ENCODE results near the gene CCP110.
"Not testable (repeated sequence)": the region's sequence is repeated elsewhere in the genome, so short reads cannot be mapped to it uniquely, and the experiment has no call there.

Gene CCP110

DNA sequence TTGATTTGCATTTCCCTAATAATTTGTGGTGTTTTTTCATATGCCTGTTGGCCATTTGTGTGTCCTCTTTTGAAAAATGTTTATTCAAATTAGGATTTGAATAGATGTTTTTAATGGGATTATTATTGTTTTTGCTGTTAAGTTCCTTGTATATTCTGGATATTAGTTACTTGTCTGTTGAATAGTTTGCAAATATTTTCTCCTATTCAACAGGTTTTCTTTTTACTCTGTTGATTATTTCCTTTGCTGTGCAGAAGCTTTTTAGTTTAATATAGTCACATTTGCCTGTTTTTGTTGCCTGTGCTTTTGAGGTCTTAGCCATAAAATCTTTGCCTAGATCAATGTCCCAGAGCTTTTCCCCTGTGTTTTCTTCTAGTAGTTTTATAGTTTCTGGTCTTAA is 11.4 kb upstream of the CCP110 start:
- FAIRE-seq: no peak

GRCh38 chr16:19513377-19514053 is 10.2 kb upstream of the CCP110 start:
- FAIRE-seq: no peak

- FAIRE-seq: no peak
Observed at GRCh38 chr16:19515757-19516156, 8.0 kb upstream of the CCP110 start.

GRCh38 chr16:19517424-19518089 is 6.2 kb upstream of the CCP110 start:
- FAIRE-seq: no peak

DNA sequence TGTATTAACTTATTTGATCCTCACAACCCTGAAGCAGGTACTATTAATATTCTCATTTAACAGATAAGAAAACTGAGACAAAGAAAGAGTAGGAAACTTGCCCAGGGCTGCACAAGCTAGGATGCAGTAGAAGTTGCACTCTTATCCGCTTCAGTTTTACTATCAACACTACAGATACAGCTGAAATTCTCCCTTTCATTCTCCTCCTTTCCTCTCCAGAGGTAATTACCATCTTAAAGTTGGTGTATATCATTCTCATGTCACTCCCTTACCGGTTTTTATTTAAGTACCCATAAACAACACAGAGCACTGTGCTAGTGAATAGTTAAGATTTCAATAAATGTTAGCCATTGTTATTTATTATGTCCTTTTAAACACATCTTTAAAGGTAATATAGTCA is 5.4 kb upstream of the CCP110 start:
- no peak for FAIRE-seq

GRCh38 chr16:19520861-19521331 is 2.8 kb upstream of the CCP110 start:
- FAIRE-seq: no peak

DNA sequence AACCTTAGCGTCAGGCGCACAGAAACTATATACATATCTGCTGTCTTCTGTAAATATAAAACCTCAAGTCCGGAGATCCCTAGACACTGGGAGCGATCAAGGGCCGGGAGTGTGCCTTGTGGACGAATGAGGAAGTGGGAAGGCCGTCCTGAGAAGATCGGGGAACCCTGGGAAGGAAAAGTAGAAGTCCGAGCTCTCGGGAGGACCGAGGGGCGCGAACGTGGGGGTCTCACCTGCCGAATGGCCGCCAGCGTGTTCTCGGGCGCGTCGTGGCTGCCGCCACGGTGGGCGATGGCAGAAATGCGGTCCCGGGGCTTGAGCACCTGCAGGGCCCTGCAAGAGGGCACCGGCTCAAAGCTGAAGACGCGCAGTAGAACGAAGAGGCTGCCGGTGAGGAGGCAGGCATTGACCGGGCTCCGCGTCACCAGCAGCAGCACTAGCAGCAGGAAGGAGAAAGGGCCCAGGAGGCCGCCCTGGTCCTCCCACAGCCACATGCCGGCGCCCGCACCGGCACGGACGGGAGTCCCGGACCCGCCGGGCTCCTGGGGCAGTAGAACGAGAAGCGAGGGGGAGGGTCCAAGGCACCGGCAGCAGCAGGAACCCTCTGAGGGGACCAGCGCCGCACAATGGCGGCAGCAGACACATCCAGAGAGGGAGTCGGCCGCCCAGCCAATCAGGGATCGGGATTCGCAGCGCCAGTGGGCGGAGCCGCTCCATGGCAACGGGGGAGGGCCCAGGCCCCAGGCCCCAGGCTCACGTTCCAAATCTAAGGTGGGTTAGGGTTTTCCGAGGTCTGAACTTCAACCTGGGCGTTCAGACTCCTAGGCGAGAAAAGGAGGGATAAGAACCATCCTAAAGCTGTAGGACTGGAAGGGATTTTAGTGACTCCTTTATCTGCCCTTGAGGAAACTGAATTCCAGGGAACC is 2.0 kb upstream of the CCP110 start, which contains the start of gene GDE1:
Gene GDE1 (minus strand): TSS at position 628 of the 926 bp plus-strand sequence. CDS start 134 bp downstream, at position 494.
- no peak for FAIRE-seq

DNA sequence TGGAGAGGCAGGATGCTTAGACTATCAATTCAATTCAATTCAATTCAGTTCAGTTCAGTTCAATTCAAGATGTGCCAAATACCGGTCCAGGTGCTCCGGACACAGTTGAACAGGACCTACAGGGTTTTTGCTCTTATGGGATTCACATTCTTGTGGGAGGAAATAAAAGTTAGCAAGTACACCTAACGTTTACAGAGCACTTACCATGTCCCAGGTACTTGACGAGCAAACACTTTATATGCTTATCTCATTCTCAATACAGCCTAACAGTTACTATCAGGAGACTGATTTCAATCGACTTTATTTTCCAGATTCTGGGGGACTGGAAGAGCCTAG is 1.4 kb upstream of the CCP110 start:
- FAIRE-seq: no peak

DNA sequence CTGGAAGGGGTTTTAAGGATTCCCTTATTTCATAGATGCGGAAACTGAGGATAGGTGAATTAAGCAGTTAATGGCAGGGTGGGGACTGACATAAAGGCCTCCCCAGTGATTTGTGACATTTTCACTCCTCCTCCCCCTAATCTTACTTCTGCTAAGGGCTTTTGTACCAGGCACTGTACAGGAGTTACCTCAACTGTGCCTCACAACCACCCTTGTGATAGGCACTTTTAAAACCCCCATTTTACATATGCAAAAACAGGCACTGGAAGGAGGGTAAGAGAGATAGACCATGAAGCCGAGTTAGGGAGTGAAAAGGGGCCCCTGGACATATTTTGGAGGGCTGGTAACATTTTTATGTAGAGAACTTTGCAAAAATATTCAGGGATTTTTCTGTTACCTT is 982 bp upstream of the CCP110 start:
- no peak for FAIRE-seq

GRCh38 chr16:19523184-19523558 is 571 bp upstream of the CCP110 start:
- FAIRE-seq: no peak

- FAIRE-seq: no peak
Observed at GRCh38 chr16:19524356-19524615, 544 bp downstream of the CCP110 start.

DNA sequence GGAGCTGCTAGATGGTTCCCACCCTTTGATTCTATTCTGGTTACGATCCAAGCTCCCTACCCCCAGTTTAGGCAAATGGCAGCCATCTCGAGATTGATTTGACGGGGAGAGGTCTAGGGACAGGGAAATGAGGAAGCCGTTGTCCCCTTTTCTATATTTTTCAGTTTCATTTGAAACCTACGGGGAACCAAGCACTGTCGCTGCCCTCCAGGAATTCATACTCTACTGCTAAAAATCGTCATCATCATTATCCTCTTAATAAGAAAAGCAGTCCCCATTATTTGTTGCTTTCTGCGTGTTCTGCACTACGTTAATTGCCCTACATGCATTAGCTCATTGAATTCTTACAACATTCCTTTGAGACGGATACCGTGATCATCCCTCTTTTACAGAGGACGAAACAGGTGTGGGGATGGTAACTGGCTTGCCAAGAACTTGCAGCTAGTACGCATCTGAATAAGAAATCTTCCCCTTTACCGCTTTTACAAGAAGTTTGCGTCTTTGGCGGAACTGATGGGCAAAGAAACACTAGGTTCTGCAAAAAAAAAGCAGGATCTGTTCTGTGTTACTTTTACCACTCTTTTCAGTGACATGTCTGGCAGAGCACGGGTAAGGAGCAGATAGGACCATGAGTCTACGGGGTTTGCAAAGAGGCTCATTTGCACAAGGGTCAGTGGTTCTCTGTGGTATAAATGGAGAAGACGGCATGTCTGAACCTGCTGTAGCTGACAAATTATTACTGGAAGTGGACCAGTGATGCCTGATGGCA is 1.1 kb downstream of the CCP110 start:
- no peak for FAIRE-seq

GRCh38 chr16:19525385-19525723 is 1.6 kb downstream of the CCP110 start:
- no peak for FAIRE-seq

DNA sequence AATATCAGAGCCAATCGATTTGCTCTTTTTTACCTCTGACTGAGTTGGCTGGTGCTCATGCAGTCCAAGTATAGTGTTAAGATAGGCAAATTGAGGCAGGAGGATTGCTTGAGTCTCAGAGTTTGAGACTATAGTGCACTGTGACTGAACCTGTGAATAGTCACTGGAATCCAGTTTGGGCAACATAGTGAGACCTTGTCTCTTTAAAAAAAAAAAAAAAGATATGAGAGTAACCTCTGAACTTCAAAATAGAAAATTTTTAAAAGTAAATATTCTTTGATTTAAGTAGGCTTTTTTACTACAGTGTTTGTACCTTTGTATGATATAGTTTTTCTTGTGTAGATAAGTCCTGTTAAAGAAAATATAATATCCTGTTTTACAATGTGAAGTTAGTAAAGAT is 3.4 kb downstream of the CCP110 start:
- FAIRE-seq: no peak

GRCh38 chr16:19528666-19529065 is 4.9 kb downstream of the CCP110 start:
- FAIRE-seq: no peak

DNA sequence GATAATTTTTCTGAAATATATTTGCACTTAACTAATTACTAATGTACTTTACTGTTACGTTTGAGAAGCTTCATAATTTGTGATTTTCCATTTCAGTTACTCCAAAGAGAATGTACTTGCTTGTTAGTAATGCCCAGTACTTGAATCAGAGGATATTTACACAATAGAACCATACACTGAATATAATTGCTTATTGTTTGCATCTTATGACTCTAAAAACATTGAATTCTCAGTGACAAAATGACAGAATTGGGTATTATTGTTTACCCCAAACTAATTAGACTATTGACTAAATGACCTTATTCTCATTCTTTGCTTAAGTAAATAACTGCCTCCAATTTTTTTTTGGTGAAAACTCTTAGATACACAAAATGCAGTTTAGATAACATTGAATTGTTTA is 8.9 kb downstream of the CCP110 start:
- FAIRE-seq: no peak

DNA sequence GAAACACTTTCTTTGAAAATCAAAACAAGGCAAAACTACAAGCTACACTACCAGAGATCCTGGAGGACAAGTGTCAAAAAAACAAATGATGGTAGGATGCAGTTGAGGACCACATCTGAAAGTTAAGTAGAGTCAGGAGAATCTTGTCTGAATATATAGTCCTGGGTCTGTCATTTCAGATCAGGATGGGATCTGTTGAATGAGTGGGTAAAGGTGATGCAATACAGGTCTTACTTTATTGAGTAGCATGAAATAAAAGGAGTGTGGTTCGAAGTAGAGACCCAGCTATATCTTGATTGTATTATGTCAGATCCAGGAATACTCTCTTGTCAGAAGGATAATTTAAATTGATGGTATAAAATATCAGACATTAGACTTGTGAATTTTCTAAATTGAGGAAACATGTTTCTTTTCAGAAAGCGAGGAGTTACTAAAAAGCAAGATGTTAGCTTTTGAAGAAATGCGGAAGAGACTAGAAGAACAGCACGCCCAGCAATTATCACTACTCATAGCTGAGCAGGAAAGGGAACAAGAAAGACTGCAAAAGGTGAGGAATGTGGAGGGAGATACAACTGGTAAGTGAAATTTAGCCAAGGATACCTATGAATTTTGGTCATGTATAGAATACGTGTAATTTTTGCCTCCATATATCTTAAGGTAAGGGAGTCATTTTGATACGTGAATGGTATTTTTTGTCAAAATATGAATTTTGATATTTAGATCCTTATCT is 16.7 kb downstream of the CCP110 start:
- FAIRE-seq: no peak

- no peak for FAIRE-seq
Observed at GRCh38 chr16:19542138-19542821, 18.5 kb downstream of the CCP110 start.

GRCh38 chr16:19543278-19543996 is 19.7 kb downstream of the CCP110 start:
- FAIRE-seq: not testable (repeated sequence)

GRCh38 chr16:19548144-19548543 is 24.4 kb downstream of the CCP110 start:
- FAIRE-seq: no peak

GRCh38 chr16:19549673-19550072 is 25.9 kb downstream of the CCP110 start:
- no peak for FAIRE-seq

All from TTC549 (cell line).